ENCODE results near the gene GALNT11.

The GALNT11 gene

GRCh38 chr7:152120210-152120609, 94.7 kb downstream of the GALNT11 start:
- no peak for DNase-seq (ENCODE audit: low spot score)

- no peak for DNase-seq (ENCODE audit: low spot score)
Observed at GRCh38 chr7:152120776-152121175, 95.3 kb downstream of the GALNT11 start.

GRCh38 chr7:152121432-152121831, 96.0 kb downstream of the GALNT11 start:
- no peak for DNase-seq (ENCODE audit: low spot score)

- no peak for DNase-seq (ENCODE audit: low spot score)
Observed at GRCh38 chr7:152122540-152122939, 97.1 kb downstream of the GALNT11 start.

- DNase-seq (ENCODE audit: low spot score) = peak; percentile 31
Observed at GRCh38 chr7:152126741-152127140, 101.3 kb downstream of the GALNT11 start.

GRCh38 chr7:152127229-152127628, 101.8 kb downstream of the GALNT11 start:
- no peak for DNase-seq (ENCODE audit: low spot score)

GRCh38 chr7:152128252-152128651, 102.8 kb downstream of the GALNT11 start:
- no peak for DNase-seq (ENCODE audit: low spot score)

GRCh38 chr7:152128741-152129461, 103.4 kb downstream of the GALNT11 start:
- no peak for DNase-seq (ENCODE audit: low spot score)

- no peak for DNase-seq (ENCODE audit: low spot score)
Observed at GRCh38 chr7:152129682-152130081, 104.2 kb downstream of the GALNT11 start.

GRCh38 chr7:152130658-152131590, 105.5 kb downstream of the GALNT11 start:
- no peak for DNase-seq (ENCODE audit: low spot score)

GRCh38 chr7:152131981-152132494, 106.6 kb downstream of the GALNT11 start:
- DNase-seq (ENCODE audit: low spot score) = no peak

GRCh38 chr7:152132812-152133211, 107.3 kb downstream of the GALNT11 start:
- DNase-seq (ENCODE audit: low spot score) = no peak

- DNase-seq (ENCODE audit: low spot score) = no peak
Observed at GRCh38 chr7:152133804-152134203, 108.3 kb downstream of the GALNT11 start.

GRCh38 chr7:152136686-152137085, 111.2 kb downstream of the GALNT11 start:
- DNase-seq (ENCODE audit: low spot score) = no peak

GRCh38 chr7:152137476-152138025, 112.1 kb downstream of the GALNT11 start:
- no peak for DNase-seq (ENCODE audit: low spot score)

GRCh38 chr7:152140067-152140466, 114.6 kb downstream of the GALNT11 start:
- DNase-seq (ENCODE audit: low spot score) = no peak

GRCh38 chr7:152140560-152140959, 115.1 kb downstream of the GALNT11 start:
- no peak for DNase-seq (ENCODE audit: low spot score)

GRCh38 chr7:152142976-152143595, 117.6 kb downstream of the GALNT11 start:
- no peak for DNase-seq (ENCODE audit: low spot score)

GRCh38 chr7:152144557-152145245, 119.2 kb downstream of the GALNT11 start:
- no peak for DNase-seq (ENCODE audit: low spot score)

GRCh38 chr7:152145853-152146466, 120.5 kb downstream of the GALNT11 start:
- DNase-seq (ENCODE audit: low spot score) = peak; percentile 28

GRCh38 chr7:152148706-152149105, 123.2 kb downstream of the GALNT11 start:
- no peak for DNase-seq (ENCODE audit: low spot score)

Data from putamen (tissue), 1 donor.